ENCODE results near the gene SEBOX. TPM values are rescaled to one million over a fixed set of nuclear protein-coding genes. Genes with fewer than 3 reads are reported as not detected.

The SEBOX gene
- total and polyA plus RNA-seq, 2 donors (not counting 1 experiment from before 2014, with no cell fraction given), result not detected

DNA sequence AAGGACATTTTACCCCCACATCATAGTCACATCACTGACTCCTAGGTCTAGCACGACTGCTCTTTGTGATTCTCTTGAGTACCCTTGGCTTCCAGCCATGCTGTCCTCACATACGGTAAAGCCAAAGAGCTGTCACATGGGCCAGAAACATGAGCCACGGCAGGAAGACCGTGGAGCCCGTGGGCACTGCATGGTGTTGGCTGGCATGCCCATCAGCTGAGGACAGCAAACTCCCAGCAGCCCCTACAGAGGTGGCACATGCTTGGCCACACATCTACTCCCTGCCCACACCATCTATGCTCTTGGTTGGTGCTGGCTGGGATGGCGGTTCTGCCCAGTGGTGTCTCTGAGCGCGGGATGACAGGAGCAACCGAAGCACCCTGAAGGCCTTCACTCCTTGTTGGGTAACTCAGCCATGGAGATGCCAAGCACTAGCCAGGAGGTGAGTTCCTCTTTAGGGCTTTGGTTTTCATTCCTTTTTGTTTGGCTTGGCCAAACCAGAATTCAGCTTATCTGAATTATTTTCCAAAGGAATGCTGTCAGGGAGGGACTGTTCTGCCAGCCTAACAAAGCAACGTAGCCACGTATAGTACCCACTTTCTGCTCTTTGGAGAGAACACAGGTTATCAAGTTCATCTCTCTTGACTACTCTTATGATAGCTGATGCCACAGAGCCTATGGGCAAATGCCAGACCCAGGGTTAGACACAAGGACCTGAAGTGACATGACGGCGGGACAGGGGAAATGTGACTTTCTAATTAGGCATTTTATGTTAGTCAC, 19.4 kb downstream of the SEBOX start:
- WGBS (ENCODE audit: insufficient coverage), result 89% methylated on average over 11 of the region's 13 CpGs
- ATAC-seq (ENCODE audit: low read depth) (no peak), DNase-seq (no peak)
- Histone ChIP-seq H3K4me1 (ENCODE audit: control insufficient read depth in 2 of 2, insufficient read depth in 2 of 2, low read length in 2 of 2) (no peaks in the 10 kb centered on the region), H3K27me3 (replicated peaks in 1 of 4; ENCODE audit: control extremely low read depth in 1 of 4, control insufficient read depth in 3 of 4, insufficient read depth in 4 of 4, low read length in 3 of 4) (no peaks in the 10 kb centered on the region), H3K36me3 (replicated peaks in 1 of 2; ENCODE audit: control extremely low read depth in 1 of 2, control insufficient read depth in 1 of 2, extremely low read depth in 1 of 2, insufficient read depth in 2 of 2, low read length in 1 of 2) (peaks cover 0 to 86% of the 10 kb centered on the region in 2 experiments), H2AFZ (ENCODE audit: insufficient read depth, low read depth, low read length, poor library complexity, severe bottlenecking) (no peak overlapping the region), H3K9ac (ENCODE audit: low read length) (no peak overlapping the region), H3K4me3 (ENCODE audit: control extremely low read depth in 1 of 5, extremely low read depth in 1 of 5, insufficient read depth in 1 of 5, low read depth in 2 of 5, low read length in 4 of 5) (no peak overlapping the region), H3K27ac (ENCODE audit: low read length in 2 of 2) (no peak overlapping the region), H4K20me1 (ENCODE audit: control insufficient read depth, insufficient read depth, low read length, poor library complexity, severe bottlenecking) (no peaks in the 10 kb centered on the region), H3K9me3 (ENCODE audit: control extremely low read depth in 1 of 3, control insufficient read depth in 2 of 3, insufficient read depth in 1 of 3, low read length in 2 of 3) (no peaks in the 10 kb centered on the region), H3K79me2 (ENCODE audit: control insufficient read depth, insufficient read depth, low read length) (peaks cover 3% of the 10 kb centered on the region), H3K4me2 (replicated peaks; ENCODE audit: low read depth, low read length, poor library complexity, severe bottlenecking) (no peak overlapping the region)
- Mint-ChIP-seq H3K4me1 (no peaks in the 10 kb centered on the region), H3K4me3 (no peak overlapping the region), H3K27ac (no peak overlapping the region), H3K9me3 (ENCODE audit: insufficient read depth) (no peaks in the 10 kb centered on the region), H3K27me3 (no peaks in the 10 kb centered on the region)
- intact Hi-C loops (cut with micrococcal nuclease), result no loop called here
- TF ChIP-seq CTCF (IDR thresholded peaks at IDR 0.05), result no peak
- TF ChIP-seq EZH2 (IDR thresholded peaks at IDR 0.05; ENCODE audit: borderline replicate concordance, insufficient read depth, low read depth, low read length, poor library complexity, severe bottlenecking), result no peak
- POLR2A ChIA-PET, result no interaction called here
- CTCF ChIA-PET, result no interaction called here

GRCh38 chr17:28344435-28344901, 20.5 kb downstream of the SEBOX start:
- ATAC-seq (ENCODE audit: low read depth) (no peak), DNase-seq (no peak)
- no peak overlapping the region for H3K27ac Mint-ChIP-seq
- Histone ChIP-seq H3K36me3 (replicated peaks in 1 of 2; ENCODE audit: control extremely low read depth in 1 of 2, control insufficient read depth in 1 of 2, extremely low read depth in 1 of 2, insufficient read depth in 2 of 2, low read length in 1 of 2) (peaks cover 0 to 83% of the 10 kb centered on the region in 2 experiments), H3K27me3 (replicated peaks in 1 of 4; ENCODE audit: control extremely low read depth in 1 of 4, control insufficient read depth in 3 of 4, insufficient read depth in 4 of 4, low read length in 3 of 4) (no peaks in the 10 kb centered on the region), H3K4me1 (ENCODE audit: control insufficient read depth in 2 of 2, insufficient read depth in 2 of 2, low read length in 2 of 2) (no peaks in the 10 kb centered on the region), H3K79me2 (ENCODE audit: control insufficient read depth, insufficient read depth, low read length) (peaks cover 12% of the 10 kb centered on the region), H3K27ac (ENCODE audit: low read length in 2 of 2) (no peak overlapping the region), H3K4me3 (ENCODE audit: control extremely low read depth in 1 of 5, extremely low read depth in 1 of 5, insufficient read depth in 1 of 5, low read depth in 2 of 5, low read length in 4 of 5) (no peak overlapping the region), H2AFZ (ENCODE audit: insufficient read depth, low read depth, low read length, poor library complexity, severe bottlenecking) (no peak overlapping the region), H3K9me3 (ENCODE audit: control extremely low read depth in 1 of 3, control insufficient read depth in 2 of 3, insufficient read depth in 1 of 3, low read length in 2 of 3) (no peaks in the 10 kb centered on the region), H3K4me2 (replicated peaks; ENCODE audit: low read depth, low read length, poor library complexity, severe bottlenecking) (no peak overlapping the region), H4K20me1 (ENCODE audit: control insufficient read depth, insufficient read depth, low read length, poor library complexity, severe bottlenecking) (no peaks in the 10 kb centered on the region), H3K9ac (ENCODE audit: low read length) (no peak overlapping the region)
- H3K27me3 Mint-ChIP-seq, result no peaks in the 10 kb centered on the region
- ChIA-PET POLR2A (no interaction called here), CTCF (no interaction called here)
- TF ChIP-seq CTCF (IDR thresholded peaks at IDR 0.05) (no peak), EZH2 (IDR thresholded peaks at IDR 0.05; ENCODE audit: borderline replicate concordance, insufficient read depth, low read depth, low read length, poor library complexity, severe bottlenecking) (no peak)
- WGBS (ENCODE audit: insufficient coverage), result over 99% methylated on average over 19 of the region's 19 CpGs
- no peak overlapping the region for H3K4me3 Mint-ChIP-seq
- no peaks in the 10 kb centered on the region for H3K9me3 Mint-ChIP-seq (ENCODE audit: insufficient read depth)
- no peaks in the 10 kb centered on the region for H3K4me1 Mint-ChIP-seq
- intact Hi-C loops (cut with micrococcal nuclease), result no loop called here

All from B cell (primary cell).